ENCODE data around the gene EFNA2. TPM values are rescaled to one million over a fixed set of nuclear protein-coding genes. Genes with fewer than 3 reads are reported as not detected.

Gene EFNA2
- total RNA-seq, 1 experiment from 2014 or later = 48.5 TPM

Other genes with a start within 250 kb of the EFNA2 start
- gene ABCA7, start 245.8 kb upstream of the EFNA2 start, total RNA-seq (2014; rRNA removed; shearing (Covaris generic)) = 56.9 and 76.3 TPM in 2 replicates
- gene ARHGAP45, start 218.7 kb upstream of the EFNA2 start, total RNA-seq (2014; rRNA removed; shearing (Covaris generic)) = 93.3 and 102 TPM in 2 replicates
- 394 and 395 TPM in 2 replicates for gene POLR2E, start 190.5 kb upstream of the EFNA2 start, total RNA-seq (2014; rRNA removed; shearing (Covaris generic))
- gene GPX4, start 181.9 kb upstream of the EFNA2 start, total RNA-seq (2014; rRNA removed; shearing (Covaris generic)) = 1,102 and 1,117 TPM in 2 replicates
- 49.6 and 50.5 TPM in 2 replicates for gene SBNO2, start 111.6 kb upstream of the EFNA2 start, total RNA-seq (2014; rRNA removed; shearing (Covaris generic))
- gene STK11, start 80.1 kb upstream of the EFNA2 start, total RNA-seq (2014; rRNA removed; shearing (Covaris generic)) = 101 and 114 TPM in 2 replicates
- 2.4 and 3.9 TPM in 2 replicates for gene CBARP, start 47.9 kb upstream of the EFNA2 start, total RNA-seq (2014; rRNA removed; shearing (Covaris generic))
- 142 and 159 TPM in 2 replicates for gene ATP5F1D, start 44.1 kb upstream of the EFNA2 start, total RNA-seq (2014; rRNA removed; shearing (Covaris generic))
- 32.5 and 38.6 TPM in 2 replicates for gene MIDN, start 37.3 kb upstream of the EFNA2 start, total RNA-seq (2014; rRNA removed; shearing (Covaris generic))
- 72.3 and 72.7 TPM in 2 replicates for gene CIRBP, start 16.5 kb upstream of the EFNA2 start, total RNA-seq (2014; rRNA removed; shearing (Covaris generic))
- 156 and 183 TPM in 2 replicates for gene FAM174C, start 10.3 kb upstream of the EFNA2 start, total RNA-seq (2014; rRNA removed; shearing (Covaris generic))
- gene NDUFS7, start 98.0 kb downstream of the EFNA2 start, total RNA-seq (2014; rRNA removed; shearing (Covaris generic)) = 133 and 170 TPM in 2 replicates
- gene GAMT, start 115.7 kb downstream of the EFNA2 start, total RNA-seq (2014; rRNA removed; shearing (Covaris generic)) = 0.26 and 0.97 TPM in 2 replicates
- 223 and 234 TPM in 2 replicates for gene DAZAP1, start 121.7 kb downstream of the EFNA2 start, total RNA-seq (2014; rRNA removed; shearing (Covaris generic))
- gene RPS15, start 152.5 kb downstream of the EFNA2 start, total RNA-seq (2014; rRNA removed; shearing (Covaris generic)) = 2,135 and 2,483 TPM in 2 replicates
- 0.16 and 0.43 TPM in 2 replicates for gene APC2, start 164.2 kb downstream of the EFNA2 start, total RNA-seq (2014; rRNA removed; shearing (Covaris generic))
- 56.0 and 72.9 TPM in 2 replicates for gene C19orf25, start 193.3 kb downstream of the EFNA2 start, total RNA-seq (2014; rRNA removed; shearing (Covaris generic))
- gene PCSK4, start 204.5 kb downstream of the EFNA2 start, total RNA-seq (2014; rRNA removed; shearing (Covaris generic)) = 0.99 and 2.1 TPM in 2 replicates
- 23.1 and 26.6 TPM in 2 replicates for gene REEP6, start 205.3 kb downstream of the EFNA2 start, total RNA-seq (2014; rRNA removed; shearing (Covaris generic))
- 1.3 and 3.9 TPM in 2 replicates for gene ADAMTSL5, start 227.1 kb downstream of the EFNA2 start, total RNA-seq (2014; rRNA removed; shearing (Covaris generic))
- gene PLK5, start 238.2 kb downstream of the EFNA2 start, total RNA-seq (2014; rRNA removed; shearing (Covaris generic)) = not detected in 2 replicates

Measured in HT-29 (cell line).